ENCODE measurements around the gene CHMP4B.

Gene CHMP4B

DNA sequence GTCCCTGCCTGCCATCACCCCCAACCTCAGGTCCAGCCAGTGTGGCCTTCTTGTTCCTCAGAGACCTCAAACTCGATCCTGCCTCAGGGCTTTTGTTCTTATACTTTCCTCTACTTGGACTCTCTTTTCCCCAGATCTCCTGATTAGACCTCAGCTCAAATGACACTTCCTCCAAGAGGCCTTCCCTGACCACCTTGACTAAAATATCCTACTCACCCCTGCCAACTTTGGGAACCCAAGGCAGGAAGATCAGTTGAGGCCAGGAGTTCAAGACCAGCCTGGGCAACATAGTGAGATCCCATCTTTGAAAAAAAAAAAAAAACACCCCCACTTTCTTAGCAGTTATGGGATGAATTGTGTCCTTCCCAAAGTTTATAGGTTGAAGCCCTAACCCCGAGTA, 73.5 kb downstream of the CHMP4B start:
- TF ChIP-seq, protein P1, sequence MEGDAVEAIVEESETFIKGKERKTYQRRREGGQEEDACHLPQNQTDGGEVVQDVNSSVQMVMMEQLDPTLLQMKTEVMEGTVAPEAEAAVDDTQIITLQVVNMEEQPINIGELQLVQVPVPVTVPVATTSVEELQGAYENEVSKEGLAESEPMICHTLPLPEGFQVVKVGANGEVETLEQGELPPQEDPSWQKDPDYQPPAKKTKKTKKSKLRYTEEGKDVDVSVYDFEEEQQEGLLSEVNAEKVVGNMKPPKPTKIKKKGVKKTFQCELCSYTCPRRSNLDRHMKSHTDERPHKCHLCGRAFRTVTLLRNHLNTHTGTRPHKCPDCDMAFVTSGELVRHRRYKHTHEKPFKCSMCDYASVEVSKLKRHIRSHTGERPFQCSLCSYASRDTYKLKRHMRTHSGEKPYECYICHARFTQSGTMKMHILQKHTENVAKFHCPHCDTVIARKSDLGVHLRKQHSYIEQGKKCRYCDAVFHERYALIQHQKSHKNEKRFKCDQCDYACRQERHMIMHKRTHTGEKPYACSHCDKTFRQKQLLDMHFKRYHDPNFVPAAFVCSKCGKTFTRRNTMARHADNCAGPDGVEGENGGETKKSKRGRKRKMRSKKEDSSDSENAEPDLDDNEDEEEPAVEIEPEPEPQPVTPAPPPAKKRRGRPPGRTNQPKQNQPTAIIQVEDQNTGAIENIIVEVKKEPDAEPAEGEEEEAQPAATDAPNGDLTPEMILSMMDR (IDR thresholded peaks at IDR 0.05; ENCODE audit: borderline replicate concordance, control extremely low read depth, extremely low read depth, insufficient read depth, missing control alignments), result no peak
- DNase-seq (ENCODE audit: low spot score), result no peak
- in situ Hi-C loops (cut with MboI; ENCODE audit: low sequenced_read_pairs, unreplicated experiment), result no loop called here

DNA sequence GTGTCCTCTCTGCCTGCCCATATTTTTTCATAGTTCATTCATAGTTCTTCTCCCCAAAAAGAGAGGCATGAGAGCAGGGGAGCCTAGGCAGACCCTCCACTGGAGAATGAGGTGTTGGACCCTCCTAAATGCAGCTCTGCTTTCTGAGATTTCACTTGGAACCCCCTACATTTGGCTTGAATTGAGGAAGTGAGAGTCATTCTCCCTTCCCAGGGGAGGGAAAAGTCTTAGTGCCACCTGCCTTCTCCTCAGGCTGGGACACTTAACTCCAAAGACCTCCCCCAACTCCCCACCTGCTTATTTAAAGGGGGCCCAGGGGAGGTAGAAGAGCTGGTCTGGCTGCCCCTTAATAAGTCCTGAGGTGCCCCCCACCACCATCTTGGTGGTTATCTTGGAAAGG, 78.2 kb downstream of the CHMP4B start:
- in situ Hi-C loops (cut with MboI; ENCODE audit: low sequenced_read_pairs, unreplicated experiment), result no loop called here
- no peak for DNase-seq (ENCODE audit: low spot score)
- TF ChIP-seq, protein P1 (IDR thresholded peaks at IDR 0.05; ENCODE audit: borderline replicate concordance, control extremely low read depth, extremely low read depth, insufficient read depth, missing control alignments), result no peak

DNA sequence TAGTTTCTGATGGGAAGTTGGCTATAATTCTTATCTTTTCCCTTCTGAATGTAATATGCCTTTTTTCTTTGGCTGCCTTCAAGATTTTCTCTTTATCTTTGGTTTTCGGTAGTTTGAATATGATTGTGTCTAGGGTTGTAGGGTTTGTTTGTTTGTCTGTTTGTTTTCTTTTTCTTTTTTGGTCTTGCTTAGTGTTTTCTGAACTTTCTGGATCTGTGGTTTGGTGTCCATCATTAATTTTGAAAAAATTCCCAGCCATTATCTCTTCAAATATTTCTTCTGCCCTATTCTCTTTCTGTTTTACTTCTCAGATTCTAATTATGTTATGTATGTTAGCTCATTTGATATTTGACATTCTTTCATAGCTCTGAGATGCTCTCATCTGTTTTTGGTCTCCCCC, 79.4 kb downstream of the CHMP4B start:
- in situ Hi-C loops (cut with MboI; ENCODE audit: low sequenced_read_pairs, unreplicated experiment), result no loop called here
- DNase-seq (ENCODE audit: low spot score), result no peak
- TF ChIP-seq, protein P1 (IDR thresholded peaks at IDR 0.05; ENCODE audit: borderline replicate concordance, control extremely low read depth, extremely low read depth, insufficient read depth, missing control alignments), result no peak

DNA sequence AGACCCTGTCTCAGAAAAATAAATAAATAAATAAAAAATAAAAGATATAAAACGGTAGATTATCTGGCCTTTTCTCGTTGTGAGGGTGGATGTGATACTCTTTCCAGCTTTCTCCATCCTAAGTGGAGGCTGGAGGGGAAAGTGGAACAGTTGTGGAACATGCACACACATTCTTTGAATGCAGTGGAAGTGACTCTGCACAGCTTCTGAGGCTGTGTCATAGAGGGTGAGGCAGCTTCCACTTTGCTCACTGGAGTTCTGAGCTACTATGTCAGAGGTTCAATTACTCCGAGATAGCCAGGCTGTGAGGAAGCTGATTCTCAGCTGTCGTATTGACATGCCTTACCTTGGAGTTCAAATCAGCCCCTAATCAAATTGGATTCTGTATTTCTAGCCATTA, 82.2 kb downstream of the CHMP4B start:
- TF ChIP-seq, protein P1 (IDR thresholded peaks at IDR 0.05; ENCODE audit: borderline replicate concordance, control extremely low read depth, extremely low read depth, insufficient read depth, missing control alignments), result no peak
- no peak for DNase-seq (ENCODE audit: low spot score)
- in situ Hi-C loops (cut with MboI; ENCODE audit: low sequenced_read_pairs, unreplicated experiment), result no loop called here

DNA sequence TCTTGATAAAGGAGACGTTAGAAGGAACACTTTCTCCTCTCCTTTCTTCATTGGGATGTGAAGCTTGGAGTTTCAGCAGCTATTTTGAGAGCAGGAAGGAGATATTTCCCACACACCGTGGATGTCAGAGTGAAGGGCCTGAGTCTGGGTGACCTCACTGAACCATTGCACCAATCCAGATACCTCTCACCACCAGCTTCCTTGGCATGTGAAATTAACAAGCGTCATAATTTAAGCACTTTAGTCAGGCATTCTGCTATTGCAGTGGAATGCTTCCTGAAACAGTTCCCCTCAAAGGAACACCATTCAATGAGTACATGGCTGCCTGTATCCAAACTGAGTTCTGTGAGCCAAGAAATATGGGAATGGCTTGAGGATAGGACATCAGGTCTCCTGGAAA, 83.7 kb downstream of the CHMP4B start:
- DNase-seq (ENCODE audit: low spot score), result no peak
- in situ Hi-C loops (cut with MboI; ENCODE audit: low sequenced_read_pairs, unreplicated experiment), result no loop called here
- TF ChIP-seq, protein P1 (IDR thresholded peaks at IDR 0.05; ENCODE audit: borderline replicate concordance, control extremely low read depth, extremely low read depth, insufficient read depth, missing control alignments), result no peak

DNA sequence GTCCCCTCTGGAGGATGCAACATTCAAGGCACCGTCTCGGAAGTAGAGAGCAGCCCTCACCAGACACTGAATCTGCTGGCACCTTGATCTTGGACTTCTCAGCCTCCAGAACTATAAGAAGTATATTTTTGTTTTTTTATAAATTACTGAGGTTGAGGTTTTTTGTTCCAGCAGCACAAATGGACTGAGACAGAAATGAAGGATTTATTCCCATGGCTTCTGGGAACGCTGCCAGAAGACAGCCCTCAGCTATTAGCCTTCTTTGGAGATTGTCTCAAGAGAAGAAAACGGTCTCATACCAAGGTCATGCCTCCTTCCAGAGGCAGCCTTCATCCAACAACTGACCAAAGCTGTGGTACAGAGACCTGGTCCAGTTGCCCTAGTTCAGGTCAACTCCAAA, 85.4 kb downstream of the CHMP4B start:
- TF ChIP-seq, protein P1 (IDR thresholded peaks at IDR 0.05; ENCODE audit: borderline replicate concordance, control extremely low read depth, extremely low read depth, insufficient read depth, missing control alignments), result no peak
- in situ Hi-C loops (cut with MboI; ENCODE audit: low sequenced_read_pairs, unreplicated experiment), result no loop called here
- no peak for DNase-seq (ENCODE audit: low spot score)
